AG09319 (cell line): ENCODE results near the gene SLC38A2.

Experiments
- DNase-seq: peaks from one replicate; pipeline ENCODE4 v3.0.0-alpha.2; 2010; ENCODE audit warnings: low read depth; ENCODE audit errors: extremely low read depth
- TF ChIP-seq, protein P1 (sequence below): IDR thresholded peaks from 2 replicates; pipeline ENCODE4 v1.5.1; 2011; ENCODE audit warnings: low read depth, mild to moderate bottlenecking, inconsistent platforms, low read length, moderate library complexity

The SLC38A2 gene

DNA sequence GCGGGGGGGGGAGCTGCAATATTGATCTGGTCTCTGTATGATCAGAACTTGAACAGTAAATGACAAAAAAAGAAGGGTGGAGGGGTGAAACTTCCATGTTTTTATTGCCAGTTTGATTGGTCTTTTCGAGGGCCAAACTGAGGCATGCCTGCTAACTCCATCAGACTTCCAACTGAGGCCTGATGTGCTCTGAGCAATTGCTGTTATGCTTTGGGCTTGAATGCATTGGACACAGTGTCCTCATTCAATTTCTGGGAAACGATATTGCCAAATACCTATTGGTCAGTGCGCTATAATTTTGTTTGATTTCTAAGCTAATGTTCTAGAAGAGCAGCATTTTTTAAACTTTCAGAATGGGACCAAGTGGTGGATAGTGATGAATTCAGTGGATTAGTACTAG is 2.1 kb upstream of the SLC38A2 start:
- no peak for DNase-seq

DNA sequence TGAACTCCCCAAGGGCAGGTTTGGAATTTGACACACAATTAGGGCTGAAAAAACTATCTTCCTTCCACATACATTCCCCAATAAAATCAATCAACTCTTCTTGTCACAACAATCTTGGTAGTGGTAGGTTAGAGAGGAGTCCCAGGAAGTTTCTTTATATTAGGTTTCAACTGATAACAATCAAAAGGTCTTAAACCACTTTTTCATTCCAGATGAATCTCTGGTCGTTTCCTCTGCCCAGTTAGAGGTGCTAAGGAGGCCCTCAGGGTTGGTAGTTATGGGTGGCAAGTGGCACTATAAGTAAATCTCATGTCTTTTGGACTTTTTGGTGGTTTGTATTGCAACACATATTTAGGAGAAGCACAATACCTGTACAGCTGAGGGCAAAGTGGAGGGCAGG is 1.7 kb upstream of the SLC38A2 start:
- DNase-seq: no peak
- TF ChIP-seq, protein P1, sequence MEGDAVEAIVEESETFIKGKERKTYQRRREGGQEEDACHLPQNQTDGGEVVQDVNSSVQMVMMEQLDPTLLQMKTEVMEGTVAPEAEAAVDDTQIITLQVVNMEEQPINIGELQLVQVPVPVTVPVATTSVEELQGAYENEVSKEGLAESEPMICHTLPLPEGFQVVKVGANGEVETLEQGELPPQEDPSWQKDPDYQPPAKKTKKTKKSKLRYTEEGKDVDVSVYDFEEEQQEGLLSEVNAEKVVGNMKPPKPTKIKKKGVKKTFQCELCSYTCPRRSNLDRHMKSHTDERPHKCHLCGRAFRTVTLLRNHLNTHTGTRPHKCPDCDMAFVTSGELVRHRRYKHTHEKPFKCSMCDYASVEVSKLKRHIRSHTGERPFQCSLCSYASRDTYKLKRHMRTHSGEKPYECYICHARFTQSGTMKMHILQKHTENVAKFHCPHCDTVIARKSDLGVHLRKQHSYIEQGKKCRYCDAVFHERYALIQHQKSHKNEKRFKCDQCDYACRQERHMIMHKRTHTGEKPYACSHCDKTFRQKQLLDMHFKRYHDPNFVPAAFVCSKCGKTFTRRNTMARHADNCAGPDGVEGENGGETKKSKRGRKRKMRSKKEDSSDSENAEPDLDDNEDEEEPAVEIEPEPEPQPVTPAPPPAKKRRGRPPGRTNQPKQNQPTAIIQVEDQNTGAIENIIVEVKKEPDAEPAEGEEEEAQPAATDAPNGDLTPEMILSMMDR: no peak

More for the DNA sequence above, 2.1 kb upstream of the SLC38A2 start:
- TF ChIP-seq, protein P1: no peak

DNA sequence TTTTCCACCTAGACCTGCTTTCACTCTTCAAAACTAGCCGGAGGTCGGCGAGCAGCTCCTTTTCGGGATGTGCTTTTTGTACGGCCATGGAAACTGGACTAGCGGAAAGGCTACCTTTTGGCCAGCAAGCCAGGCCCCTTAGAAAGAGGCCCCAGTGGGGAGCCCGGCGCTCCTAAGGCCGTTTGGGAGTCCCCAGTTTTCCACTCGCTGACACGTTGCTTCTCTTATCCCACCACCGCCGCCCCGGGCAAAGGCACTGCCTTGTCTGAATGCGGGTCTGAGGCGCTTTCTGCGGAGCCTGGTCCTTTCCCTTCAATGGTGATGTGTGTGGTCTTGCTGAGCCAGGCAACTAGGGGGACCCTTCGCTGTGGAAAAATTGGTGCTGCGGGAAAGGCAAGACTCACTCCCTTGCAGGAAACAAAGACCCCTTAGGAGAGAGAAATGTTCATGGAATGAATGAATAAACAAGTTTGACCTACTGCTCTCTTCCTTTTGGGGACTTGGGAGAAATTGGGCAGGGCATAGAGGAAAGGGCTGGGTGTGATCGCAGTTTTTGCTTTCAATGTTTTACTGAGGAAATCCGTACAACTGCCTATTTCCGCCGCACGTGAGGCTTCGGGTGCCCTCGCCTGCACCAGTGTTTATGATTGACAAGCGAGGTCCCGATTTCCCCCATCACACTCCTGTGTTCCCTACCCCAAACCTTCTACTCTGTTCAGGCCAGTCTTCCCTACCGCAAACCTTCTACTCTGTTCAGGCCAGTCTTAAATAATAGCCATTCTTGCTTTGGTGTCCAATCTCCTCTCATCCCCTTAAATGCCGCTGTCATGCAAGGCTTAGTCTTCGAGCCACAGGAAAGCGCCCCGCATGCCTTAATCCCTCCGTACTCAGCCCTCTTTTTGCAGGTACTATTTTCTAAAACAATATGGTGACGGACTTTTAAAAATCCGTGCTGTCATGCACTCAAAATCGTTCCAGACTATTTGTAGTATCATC is 1.0 kb upstream of the SLC38A2 start:
- TF ChIP-seq, protein P1: peak; percentile 21
- no peak for DNase-seq

DNA sequence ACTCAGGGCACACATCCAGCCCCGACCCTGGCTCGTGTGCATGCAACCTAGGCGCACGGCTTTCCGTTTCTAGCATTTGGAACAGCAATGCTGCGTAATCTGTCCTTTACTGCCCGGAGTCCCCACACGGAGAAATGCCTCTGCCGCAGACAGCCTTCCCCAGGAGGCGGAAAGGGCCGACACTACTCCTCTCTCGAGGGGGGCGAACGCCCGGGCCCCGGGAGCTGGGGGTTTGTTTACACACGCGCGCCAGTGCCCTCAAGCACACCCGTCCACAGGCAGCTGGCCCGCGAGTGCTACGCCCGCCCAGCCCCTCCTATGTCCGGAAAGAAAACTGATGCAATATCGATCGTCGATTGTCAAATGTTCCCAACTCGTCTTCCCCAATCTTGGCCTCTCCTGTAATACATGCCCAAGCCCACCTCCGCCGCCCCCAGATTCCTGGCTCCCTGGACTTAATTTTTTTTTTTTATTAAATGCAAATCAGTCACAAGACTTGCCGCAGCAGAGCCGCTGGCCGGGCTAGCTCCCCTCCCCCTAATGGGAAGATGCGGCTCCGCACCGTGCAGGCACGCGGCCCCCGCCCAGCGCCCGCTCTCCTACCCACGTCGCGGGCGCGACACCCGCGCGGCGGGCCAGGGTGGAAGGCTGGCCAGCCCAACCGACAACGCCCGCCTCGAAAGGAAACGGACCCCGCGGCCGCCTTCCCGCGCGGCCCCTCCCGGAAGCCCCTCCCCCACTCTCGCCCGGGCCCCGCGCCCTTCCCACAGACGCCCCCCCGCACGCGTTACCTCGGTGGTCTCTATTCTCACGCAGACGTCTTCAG is 642 bp downstream of the SLC38A2 start:
- TF ChIP-seq, protein P1: no peak

DNA sequence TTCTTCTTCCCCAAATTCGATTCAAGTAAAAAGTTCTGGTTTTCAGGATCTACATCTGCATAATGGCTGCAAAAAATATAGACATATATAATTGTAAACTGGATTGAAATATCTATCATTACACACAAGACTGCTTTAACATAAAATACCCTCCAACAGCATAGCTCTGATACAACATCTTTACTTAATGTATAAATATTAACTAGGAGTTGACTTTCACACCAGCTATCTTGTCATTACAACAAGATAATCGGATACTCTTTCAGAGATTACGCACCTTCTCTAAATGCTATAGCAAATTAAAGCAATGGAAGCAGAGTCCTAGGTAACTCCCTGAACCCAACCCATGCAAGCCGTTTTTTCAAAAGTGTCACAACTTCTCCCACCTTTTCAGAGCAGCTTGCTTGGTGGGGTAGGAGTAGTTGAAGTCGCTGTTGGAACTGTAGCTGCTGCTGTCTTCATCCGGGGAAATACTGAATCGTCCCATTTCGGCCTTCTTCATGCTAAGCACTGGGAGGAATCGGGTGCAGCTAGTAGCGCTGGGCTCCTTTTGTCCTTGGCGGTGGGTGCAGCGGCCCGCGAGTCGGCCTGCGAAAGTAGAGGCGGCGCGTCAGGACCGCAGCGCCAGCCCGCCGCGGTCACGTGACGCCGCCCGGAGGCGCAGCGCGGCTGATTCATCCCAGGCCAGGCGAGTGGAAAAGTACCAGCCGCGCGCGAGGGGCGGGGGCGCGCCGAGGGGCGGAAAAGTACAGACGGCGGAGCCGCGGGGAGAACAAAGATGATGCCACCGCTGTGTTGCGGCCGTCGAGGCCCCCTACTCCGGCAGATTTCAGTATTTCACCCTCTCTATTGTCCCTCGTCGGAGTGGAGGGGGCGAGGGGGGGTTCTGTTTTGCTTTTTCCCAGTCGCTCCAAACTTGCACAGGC is 1.5 kb downstream of the SLC38A2 start:
- TF ChIP-seq, protein P1: no peak
- peak; percentile 70 for DNase-seq

More for the DNA sequence above, 642 bp downstream of the SLC38A2 start:
- DNase-seq: no peak

DNA sequence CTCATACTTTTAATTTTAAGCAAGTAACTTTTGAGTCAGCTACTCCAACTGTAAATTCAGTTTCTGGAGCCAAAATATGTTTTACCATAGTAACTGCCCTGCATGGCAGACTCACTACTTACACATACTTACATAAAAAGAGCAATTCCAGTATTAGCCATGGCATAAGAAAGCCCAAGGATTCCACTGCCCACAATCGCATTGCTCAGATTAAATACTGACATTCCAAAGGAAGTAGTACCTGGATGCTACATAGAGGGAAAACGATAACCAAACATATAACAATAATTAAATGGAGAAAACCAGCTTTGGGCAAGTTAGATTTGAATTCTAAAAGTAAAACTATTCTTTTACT is 2.2 kb downstream of the SLC38A2 start:
- TF ChIP-seq, protein P1: no peak
- DNase-seq: no peak
